ENCODE measurements around the gene PRICKLE4.
"Not testable (repeated sequence)": the region's sequence is repeated elsewhere in the genome, so short reads cannot be mapped to it uniquely, and the experiment has no call there.

PRICKLE4 gene

DNA sequence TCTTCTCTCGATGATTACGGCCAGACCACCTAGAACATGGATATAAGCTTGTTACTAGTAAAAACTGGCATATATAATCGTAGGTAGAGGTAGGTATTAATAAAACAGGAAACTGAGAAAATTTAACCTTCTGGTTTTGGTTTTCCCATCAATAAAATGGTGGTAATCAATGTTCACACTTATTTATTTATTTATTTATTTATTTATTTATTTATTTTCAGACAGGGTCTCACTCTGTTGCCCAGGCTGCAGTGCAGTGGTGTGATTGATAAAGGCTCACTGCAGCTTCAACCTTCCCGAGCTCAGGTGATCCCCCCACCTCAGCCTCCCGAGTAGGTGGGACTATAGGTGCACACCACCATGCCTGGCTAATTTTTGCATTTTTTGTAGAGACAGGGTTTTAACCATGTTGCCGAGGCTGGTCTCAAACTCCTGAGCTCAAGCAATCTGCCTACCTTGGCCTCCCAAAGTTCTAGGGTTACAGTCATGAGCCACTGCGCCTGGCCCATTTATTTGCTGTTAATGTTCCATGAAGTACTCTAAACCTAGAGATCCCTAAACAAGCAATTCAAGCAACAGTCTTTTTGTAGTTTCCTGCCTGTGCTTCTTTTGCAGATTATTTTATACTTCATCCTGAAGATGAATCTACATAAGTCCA is 18.4 kb downstream of the PRICKLE4 start:
- no peak for DNase-seq (ENCODE audit: low spot score)

DNA sequence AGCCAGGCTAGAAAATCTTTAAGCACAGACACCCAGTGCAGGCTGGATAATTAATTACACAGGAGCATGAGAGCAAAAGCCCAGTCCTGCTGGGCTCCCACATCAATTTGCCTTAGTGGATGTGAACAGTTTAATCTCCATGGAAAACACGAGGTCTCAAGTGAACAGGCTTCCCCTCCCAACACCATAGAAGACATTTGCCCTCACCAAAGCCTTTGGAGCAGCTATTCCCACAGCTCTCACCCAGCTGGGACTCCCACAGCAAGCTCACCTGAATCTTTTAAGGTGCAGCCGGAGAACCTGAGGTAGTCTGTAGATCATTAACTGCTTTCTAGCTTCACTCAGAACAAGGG is 19.0 kb downstream of the PRICKLE4 start:
- DNase-seq (ENCODE audit: low spot score): no peak

GRCh38 chr6:41801380-41801779 is 20.8 kb downstream of the PRICKLE4 start:
- DNase-seq (ENCODE audit: low spot score): no peak

DNA sequence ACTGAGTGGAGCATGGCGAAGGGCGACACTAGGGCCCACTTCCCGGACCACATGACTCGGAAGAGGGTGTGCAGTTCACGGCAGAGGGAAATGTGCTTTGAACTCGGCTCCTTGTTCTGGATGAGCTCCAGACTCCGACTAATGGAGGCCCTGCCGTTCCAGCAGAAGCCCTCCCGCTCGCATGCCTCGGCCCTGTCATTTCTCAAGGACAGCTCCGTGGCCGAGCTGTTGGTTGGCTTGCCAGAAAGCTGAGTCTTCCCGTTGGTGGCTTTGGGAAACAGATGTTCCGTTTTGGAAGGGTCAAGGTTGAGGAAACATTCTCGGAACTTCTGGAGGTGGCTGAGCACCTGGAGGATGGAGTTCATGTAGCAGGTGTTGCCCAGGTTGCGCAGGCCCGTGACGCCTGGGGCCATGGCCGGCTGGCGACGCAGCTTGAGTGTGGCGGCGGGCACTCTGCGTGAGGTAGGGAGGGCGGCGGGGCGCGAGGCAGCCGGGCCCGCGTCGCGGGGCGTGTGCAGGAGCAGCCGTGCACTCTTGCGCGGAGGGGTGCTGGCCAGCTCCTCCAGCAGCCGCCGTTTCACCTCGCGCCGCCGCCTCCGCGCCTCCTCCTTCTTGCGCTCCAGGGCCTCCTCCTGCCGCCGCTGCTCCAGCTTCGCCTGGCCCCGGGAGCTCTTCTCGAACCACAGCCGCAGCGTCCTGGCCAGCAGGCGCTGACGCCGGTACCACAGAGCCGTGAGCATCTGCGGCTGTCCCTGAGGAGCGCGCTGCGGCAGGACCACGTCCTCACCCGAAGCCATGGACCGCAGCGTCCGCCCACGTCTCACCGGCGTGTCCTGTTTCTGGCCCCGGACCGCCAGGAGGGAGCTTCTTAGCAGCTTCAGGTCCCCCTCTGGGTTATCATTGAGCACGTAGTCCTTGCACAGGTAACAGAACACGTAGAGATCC is 25.5 kb downstream of the PRICKLE4 start:
- DNase-seq (ENCODE audit: low spot score): no peak

DNA sequence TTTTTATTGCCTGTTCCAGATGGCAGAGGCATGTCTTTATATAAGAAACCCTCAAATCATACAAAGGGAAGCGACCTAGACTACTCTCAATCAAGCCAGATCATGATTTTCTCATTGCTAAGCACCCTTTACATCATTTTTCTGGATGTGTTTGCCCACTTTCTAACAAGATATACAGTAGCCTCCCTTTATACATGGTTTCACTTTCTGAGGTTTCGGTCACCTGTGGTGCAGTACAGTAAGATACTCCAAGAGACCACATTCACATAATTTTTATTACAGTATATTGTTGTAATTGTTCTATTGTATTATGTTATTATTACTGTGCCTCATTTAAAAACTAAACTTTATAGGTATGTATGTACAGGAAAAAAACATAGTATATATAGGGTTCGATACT is 30.5 kb downstream of the PRICKLE4 start:
- DNase-seq (ENCODE audit: low spot score): no peak

- DNase-seq (ENCODE audit: low spot score): not testable (repeated sequence)
Measured at GRCh38 chr6:41811946-41812345, 31.4 kb downstream of the PRICKLE4 start.

DNA sequence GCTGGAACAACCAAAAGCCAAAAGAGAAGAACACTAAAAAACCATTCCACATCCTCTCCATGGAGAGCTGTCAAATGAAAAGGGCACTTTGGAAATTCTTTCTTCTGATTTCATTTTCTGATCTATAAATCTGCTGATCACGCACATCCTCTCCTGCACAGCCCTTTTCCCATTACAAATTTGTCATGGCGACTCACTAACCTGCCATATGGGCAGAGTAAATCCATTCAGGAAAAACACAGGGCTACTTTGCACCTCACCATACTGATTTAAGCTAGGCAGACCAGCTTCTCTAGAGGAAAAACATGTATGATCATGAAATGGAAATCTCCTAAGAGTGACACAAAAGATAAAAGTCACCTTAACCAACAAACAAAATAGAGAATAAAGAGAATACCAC is 32.9 kb downstream of the PRICKLE4 start:
- DNase-seq (ENCODE audit: low spot score): no peak

- DNase-seq (ENCODE audit: low spot score): no peak
Measured at GRCh38 chr6:41813956-41814355, 33.4 kb downstream of the PRICKLE4 start.

GRCh38 chr6:41814629-41815028 is 34.0 kb downstream of the PRICKLE4 start:
- no peak for DNase-seq (ENCODE audit: low spot score)

- DNase-seq (ENCODE audit: low spot score): no peak
Measured at GRCh38 chr6:41815587-41815986, 35.0 kb downstream of the PRICKLE4 start.

- DNase-seq (ENCODE audit: low spot score): peak; percentile 57
Measured at GRCh38 chr6:41818271-41819054, 37.9 kb downstream of the PRICKLE4 start.

GRCh38 chr6:41821266-41821665 is 40.7 kb downstream of the PRICKLE4 start:
- no peak for DNase-seq (ENCODE audit: low spot score)

GRCh38 chr6:41822021-41822420 is 41.4 kb downstream of the PRICKLE4 start:
- no peak for DNase-seq (ENCODE audit: low spot score)

- no peak for DNase-seq (ENCODE audit: low spot score)
Measured at GRCh38 chr6:41823178-41823577, 42.6 kb downstream of the PRICKLE4 start.

DNA sequence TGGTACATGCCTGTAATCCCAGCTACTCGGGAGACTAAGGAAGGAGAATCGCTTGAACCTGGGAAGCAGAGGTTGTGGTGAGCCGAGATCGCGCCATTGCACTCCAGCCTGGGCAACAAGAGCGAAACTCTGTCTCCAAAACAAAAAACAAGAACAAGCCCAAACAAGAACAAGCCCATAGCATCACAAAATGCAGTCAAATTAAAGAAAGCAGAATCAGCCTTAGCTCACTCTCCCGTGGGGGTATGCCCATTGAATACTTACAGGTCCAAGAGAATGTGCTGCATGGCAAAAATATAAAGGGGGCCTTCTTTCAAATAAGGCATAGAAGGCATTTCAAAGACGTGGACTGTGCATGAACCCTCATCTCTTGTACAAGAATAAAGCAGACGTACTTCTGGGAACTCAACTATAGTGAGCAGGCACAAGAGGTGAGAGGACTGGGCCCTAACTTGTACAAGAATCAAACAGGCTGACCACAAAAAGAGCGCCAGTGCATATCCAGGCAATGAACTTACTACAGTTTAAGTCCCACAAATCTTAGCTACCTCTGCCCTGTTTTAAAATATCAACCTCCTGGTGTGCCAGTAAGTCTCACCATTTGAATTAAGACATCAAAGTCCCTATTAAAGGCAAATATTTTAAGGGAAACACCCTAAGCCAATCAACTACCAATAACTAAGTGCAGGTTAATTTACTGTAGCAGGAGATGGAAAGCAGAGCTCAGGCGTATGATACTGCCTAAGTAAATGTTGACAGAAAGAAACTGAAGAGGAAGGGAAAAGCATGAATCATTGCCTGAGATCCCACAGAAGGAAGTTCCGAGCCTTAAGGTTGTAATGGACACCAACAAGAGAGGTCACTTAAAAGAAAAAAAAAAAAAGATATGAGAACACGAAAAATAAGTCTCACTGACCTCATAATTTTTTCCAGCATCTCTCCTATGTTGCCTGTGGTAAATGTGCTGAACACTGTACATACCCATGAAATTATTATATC is 44.3 kb downstream of the PRICKLE4 start:
- DNase-seq (ENCODE audit: low spot score): peak; percentile 18

DNA sequence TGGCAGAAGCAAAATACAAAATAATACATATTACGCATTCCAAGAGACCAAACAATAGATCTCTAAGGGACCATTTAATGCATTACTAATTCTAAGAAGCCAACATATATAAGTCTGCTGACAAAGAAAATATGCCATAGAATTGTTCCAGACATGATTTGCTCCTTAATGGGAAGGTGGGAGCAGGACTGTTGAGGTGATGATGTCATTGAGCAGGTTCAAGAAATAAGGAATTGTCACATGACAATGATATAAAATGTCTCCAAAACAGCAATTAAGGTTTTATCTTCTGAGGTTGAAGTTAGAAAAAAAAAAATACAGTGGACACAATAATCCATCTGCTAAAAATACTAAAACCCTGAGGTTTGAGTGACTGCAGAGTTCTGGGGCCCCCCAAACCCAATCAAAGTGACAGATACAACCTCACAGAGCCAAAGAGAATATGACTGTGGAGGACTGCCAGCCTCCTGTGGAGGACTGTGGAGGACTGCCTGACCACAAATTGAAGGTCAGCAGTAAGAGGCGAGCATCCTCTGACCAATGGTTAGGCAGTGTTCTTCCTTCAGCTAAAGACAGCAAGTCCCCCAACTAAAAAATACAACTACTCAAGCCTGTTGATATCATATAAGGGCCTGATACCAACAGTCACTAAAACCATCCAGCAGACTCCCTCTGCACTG is 45.9 kb downstream of the PRICKLE4 start:
- no peak for DNase-seq (ENCODE audit: low spot score)

DNA sequence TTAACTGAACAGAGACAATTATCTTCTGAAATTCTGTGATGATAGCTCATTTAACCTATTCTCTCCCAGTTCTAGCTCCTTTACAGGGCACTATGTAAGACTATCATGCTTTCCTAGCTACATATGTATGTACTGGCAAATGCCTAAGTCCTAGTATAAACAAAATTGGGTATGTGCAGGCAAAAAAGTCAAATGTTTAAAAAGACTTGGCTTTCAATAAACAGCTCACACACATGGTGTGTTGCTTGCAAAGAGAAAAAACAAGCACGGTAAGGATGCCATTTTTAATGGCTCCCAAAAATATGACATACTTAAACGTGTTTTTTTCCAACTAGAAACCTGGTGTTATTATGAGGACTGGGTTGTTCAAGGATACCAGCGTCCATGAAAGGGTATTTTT is 51.7 kb downstream of the PRICKLE4 start:
- no peak for DNase-seq (ENCODE audit: low spot score)

DNA sequence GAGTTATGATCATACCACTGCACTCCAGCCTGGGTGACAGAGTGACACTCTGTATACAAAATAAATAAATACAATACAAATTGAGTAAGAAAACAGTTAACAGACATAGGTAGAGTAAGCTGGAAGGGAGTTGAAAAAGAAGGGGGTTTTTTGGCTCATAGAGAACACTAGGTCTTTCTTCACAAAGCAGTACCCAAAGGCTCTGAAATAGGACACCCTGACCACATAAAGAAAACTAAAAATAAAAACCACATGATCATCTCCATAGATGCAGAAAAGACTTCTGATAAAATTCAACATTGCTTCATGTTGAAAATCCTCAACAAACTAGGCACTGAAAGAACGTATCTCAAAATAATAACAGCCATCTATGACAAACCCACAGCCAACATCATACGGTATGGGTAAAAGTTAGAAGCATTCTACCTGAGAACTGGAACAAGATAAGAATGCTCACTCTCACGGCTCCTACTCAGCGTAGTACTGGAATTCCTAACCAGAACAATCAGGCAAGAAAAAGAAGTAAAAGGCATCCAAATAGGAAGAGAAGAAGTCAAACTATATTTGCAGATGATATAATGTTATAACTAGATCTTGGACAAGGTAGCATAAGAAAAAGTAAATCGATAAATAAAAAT is 55.6 kb downstream of the PRICKLE4 start:
- no peak for DNase-seq (ENCODE audit: low spot score)

GRCh38 chr6:41836660-41837052 is 56.1 kb downstream of the PRICKLE4 start:
- no peak for DNase-seq (ENCODE audit: low spot score)

All from kidney capillary endothelial cell (primary cell).